MM.1S (cell line): Measurements from ENCODE around the gene OR52D1.

Experiments
- DNase-seq: peaks from one replicate; pipeline ENCODE4 v3.0.0-alpha.2; 2015
- H2AFZ ChIP-seq: fragments of 300-600 bp; sonication (generic); 2 replicates; pipeline ENCODE4 v1.6.0; 2016; ENCODE audit warnings: antibody characterized with exemption, low read length
- H3F3A ChIP-seq: fragments of 300-600 bp; sonication (generic); 2 replicates; pipeline ENCODE4 v1.6.1; 2016; ENCODE audit warnings: mild to moderate bottlenecking, antibody characterized with exemption, low read length, moderate library complexity, mixed read lengths; ENCODE audit not compliant: insufficient read depth
- H3K27ac ChIP-seq: fragments of 300-600 bp; sonication (generic); 2 replicates; pipeline ENCODE4 v1.5.1; 2016; ENCODE audit warnings: mild to moderate bottlenecking, low read length
- H3K27me3 ChIP-seq: fragments of 300-600 bp; sonication (generic); replicated peaks from 2 replicates; pipeline ENCODE4 v1.6.0; 2016; ENCODE audit warnings: low read length; ENCODE audit not compliant: insufficient read depth
- H3K36me3 ChIP-seq: fragments of 300-600 bp; sonication (generic); replicated peaks from 2 replicates; pipeline ENCODE4 v1.6.1; 2016; ENCODE audit warnings: mild to moderate bottlenecking, low read length, mixed read lengths; ENCODE audit not compliant: insufficient read depth
- H3K4me1 ChIP-seq: fragments of 300-600 bp; sonication (generic); 2 replicates; pipeline ENCODE4 v1.6.1; 2016; ENCODE audit warnings: low read length, mixed read lengths
- H3K4me2 ChIP-seq: fragments of 300-600 bp; sonication (generic); 2 replicates; pipeline ENCODE4 v1.6.0; 2016; ENCODE audit warnings: low read depth, low read length
- H3K4me3 ChIP-seq: fragments of 300-600 bp; sonication (generic); 2 replicates; pipeline ENCODE4 v1.5.1; 2016; ENCODE audit warnings: low read length, mixed read lengths
- H3K79me2 ChIP-seq: fragments of 300-600 bp; sonication (generic); 2 replicates; pipeline ENCODE4 v1.6.1; 2016; ENCODE audit warnings: mixed run types, low read length, mixed read lengths
- H3K9ac ChIP-seq: fragments of 300-600 bp; sonication (generic); 2 replicates; pipeline ENCODE4 v1.6.1; 2016; ENCODE audit warnings: low read length, mixed read lengths
- H3K9me2 ChIP-seq: fragments of 300-600 bp; sonication (generic); replicated peaks from 2 replicates; pipeline ENCODE4 v1.6.1; 2016; ENCODE audit warnings: mild to moderate bottlenecking, low read length, mixed read lengths; ENCODE audit not compliant: insufficient read depth
- H3K9me3 ChIP-seq: fragments of 300-600 bp; sonication (generic); replicated peaks from 2 replicates; pipeline ENCODE4 v1.6.1; 2016; ENCODE audit warnings: mild to moderate bottlenecking, low read length, mixed read lengths; ENCODE audit not compliant: insufficient read depth
- H4K20me1 ChIP-seq: fragments of 300-600 bp; sonication (generic); 2 replicates; pipeline ENCODE4 v1.6.1; 2016; ENCODE audit warnings: mild to moderate bottlenecking, low read length, moderate library complexity, mixed read lengths; ENCODE audit not compliant: insufficient read depth
- EZH2 ChIP-seq: fragments of 300-600 bp; sonication (generic); optimal IDR thresholded peaks from 2 replicates; pipeline ENCODE3; 2017; ENCODE audit warnings: low read depth, mild to moderate bottlenecking, antibody characterized with exemption, low read length, mixed read lengths
- EZH2phosphoT487 ChIP-seq: fragments of 300-600 bp; sonication (generic); IDR thresholded peaks from 2 replicates; pipeline ENCODE4 v1.6.1; 2018; ENCODE audit warnings: antibody characterized with exemption, low read length
- TF ChIP-seq, protein P1 (sequence below): fragments of 300-600 bp; sonication (generic); IDR thresholded peaks from 2 replicates; pipeline ENCODE4 v1.5.1; 2016; ENCODE audit warnings: antibody characterized with exemption, low read length, mixed read lengths

OR52D1 gene

GRCh38 chr11:5486003-5486402, 2.5 kb upstream of the OR52D1 start:
- Histone ChIP-seq H3K9ac (no peak overlapping the region), H3K9me2 (no peaks in the 10 kb centered on the region), H3K4me3 (no peak overlapping the region), H3K79me2 (no peaks in the 10 kb centered on the region), H3K4me2 (no peak overlapping the region), H3K27me3 (no peaks in the 10 kb centered on the region), H3F3A (no peaks in the 10 kb centered on the region), H3K9me3 (no peaks in the 10 kb centered on the region), H3K4me1 (no peaks in the 10 kb centered on the region), H3K27ac (no peak overlapping the region), H4K20me1 (no peaks in the 10 kb centered on the region), H3K36me3 (no peaks in the 10 kb centered on the region), H2AFZ (no peak overlapping the region)
- DNase-seq = no peak
- TF ChIP-seq EZH2phosphoT487 = no peak
- TF ChIP-seq EZH2 = no peak

DNA sequence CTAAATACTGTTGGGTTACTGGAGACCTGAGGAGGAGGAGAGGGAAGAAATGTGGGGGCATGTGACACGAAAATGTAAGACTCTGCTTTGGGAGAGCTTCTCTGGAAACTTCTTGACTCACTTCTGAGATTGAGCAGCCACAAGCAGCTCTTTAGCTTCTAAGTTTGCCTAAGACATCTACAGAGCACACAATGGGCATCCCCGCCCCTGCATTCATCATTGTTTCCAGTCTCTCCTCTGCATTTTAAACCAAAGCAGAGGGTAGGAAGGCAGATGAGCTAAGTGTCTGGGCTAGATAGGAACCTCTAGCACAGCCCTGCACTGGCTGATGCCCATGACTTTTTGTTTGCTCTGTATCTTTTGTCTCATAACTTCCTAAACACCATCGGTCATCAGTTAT, 2.1 kb upstream of the OR52D1 start:
- H2AFZ ChIP-seq = no peak overlapping the region

DNA sequence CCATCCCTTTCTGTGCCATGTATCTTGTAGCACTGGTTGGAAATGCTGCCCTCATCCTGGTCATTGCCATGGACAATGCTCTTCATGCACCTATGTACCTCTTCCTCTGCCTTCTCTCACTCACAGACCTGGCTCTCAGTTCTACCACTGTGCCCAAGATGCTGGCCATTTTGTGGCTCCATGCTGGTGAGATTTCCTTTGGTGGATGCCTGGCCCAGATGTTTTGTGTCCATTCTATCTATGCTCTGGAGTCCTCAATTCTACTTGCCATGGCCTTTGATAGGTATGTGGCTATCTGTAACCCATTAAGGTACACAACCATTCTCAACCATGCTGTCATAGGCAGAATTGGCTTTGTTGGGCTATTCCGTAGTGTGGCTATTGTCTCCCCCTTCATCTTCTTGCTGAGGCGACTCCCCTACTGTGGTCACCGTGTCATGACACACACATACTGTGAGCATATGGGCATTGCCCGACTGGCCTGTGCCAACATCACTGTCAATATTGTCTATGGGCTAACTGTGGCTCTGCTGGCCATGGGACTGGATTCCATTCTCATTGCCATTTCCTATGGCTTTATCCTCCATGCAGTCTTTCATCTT, 414 bp downstream of the OR52D1 start:
- Histone ChIP-seq H3K9me3 (no peaks in the 10 kb centered on the region), H4K20me1 (no peaks in the 10 kb centered on the region), H3K4me2 (no peak overlapping the region), H3K9ac (no peak overlapping the region), H3K27ac (no peak overlapping the region), H3K9me2 (no peaks in the 10 kb centered on the region), H3F3A (no peaks in the 10 kb centered on the region), H3K36me3 (no peaks in the 10 kb centered on the region), H2AFZ (no peak overlapping the region), H3K27me3 (no peaks in the 10 kb centered on the region), H3K4me1 (no peaks in the 10 kb centered on the region), H3K4me3 (no peak overlapping the region), H3K79me2 (no peaks in the 10 kb centered on the region)
- DNase-seq = no peak
- TF ChIP-seq, protein P1, sequence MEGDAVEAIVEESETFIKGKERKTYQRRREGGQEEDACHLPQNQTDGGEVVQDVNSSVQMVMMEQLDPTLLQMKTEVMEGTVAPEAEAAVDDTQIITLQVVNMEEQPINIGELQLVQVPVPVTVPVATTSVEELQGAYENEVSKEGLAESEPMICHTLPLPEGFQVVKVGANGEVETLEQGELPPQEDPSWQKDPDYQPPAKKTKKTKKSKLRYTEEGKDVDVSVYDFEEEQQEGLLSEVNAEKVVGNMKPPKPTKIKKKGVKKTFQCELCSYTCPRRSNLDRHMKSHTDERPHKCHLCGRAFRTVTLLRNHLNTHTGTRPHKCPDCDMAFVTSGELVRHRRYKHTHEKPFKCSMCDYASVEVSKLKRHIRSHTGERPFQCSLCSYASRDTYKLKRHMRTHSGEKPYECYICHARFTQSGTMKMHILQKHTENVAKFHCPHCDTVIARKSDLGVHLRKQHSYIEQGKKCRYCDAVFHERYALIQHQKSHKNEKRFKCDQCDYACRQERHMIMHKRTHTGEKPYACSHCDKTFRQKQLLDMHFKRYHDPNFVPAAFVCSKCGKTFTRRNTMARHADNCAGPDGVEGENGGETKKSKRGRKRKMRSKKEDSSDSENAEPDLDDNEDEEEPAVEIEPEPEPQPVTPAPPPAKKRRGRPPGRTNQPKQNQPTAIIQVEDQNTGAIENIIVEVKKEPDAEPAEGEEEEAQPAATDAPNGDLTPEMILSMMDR = no peak
- TF ChIP-seq EZH2phosphoT487 (no peak), EZH2 (no peak)

More for the DNA sequence above, 2.1 kb upstream of the OR52D1 start:
- Histone ChIP-seq H3K79me2 (no peaks in the 10 kb centered on the region), H3F3A (no peaks in the 10 kb centered on the region), H3K36me3 (no peaks in the 10 kb centered on the region), H3K4me3 (no peak overlapping the region), H3K4me1 (no peaks in the 10 kb centered on the region), H3K4me2 (no peak overlapping the region), H3K27ac (no peak overlapping the region), H3K9ac (no peak overlapping the region), H3K9me3 (no peaks in the 10 kb centered on the region), H3K27me3 (no peaks in the 10 kb centered on the region), H4K20me1 (no peaks in the 10 kb centered on the region), H3K9me2 (no peaks in the 10 kb centered on the region)
- no peak for TF ChIP-seq EZH2
- no peak for TF ChIP-seq EZH2phosphoT487
- TF ChIP-seq, protein P1 = no peak
- no peak for DNase-seq

GRCh38 chr11:5489576-5490357, 1.3 kb downstream of the OR52D1 start:
- H3F3A ChIP-seq = no peaks in the 10 kb centered on the region
- H3K4me1 ChIP-seq = no peaks in the 10 kb centered on the region
- no peaks in the 10 kb centered on the region for H3K36me3 ChIP-seq
- no peak overlapping the region for H3K27ac ChIP-seq
- no peaks in the 10 kb centered on the region for H3K79me2 ChIP-seq
- TF ChIP-seq EZH2 (no peak), EZH2phosphoT487 (no peak)
- TF ChIP-seq, protein P1 = no peak
- no peaks in the 10 kb centered on the region for H3K9me3 ChIP-seq
- no peaks in the 10 kb centered on the region for H3K9me2 ChIP-seq
- H4K20me1 ChIP-seq = no peaks in the 10 kb centered on the region
- no peak overlapping the region for H3K9ac ChIP-seq
- H3K4me3 ChIP-seq = no peak overlapping the region
- no peak overlapping the region for H2AFZ ChIP-seq
- no peaks in the 10 kb centered on the region for H3K27me3 ChIP-seq
- H3K4me2 ChIP-seq = no peak overlapping the region
- DNase-seq = no peak
